ENCODE data around the gene PRKAR1A.

The PRKAR1A gene

DNA sequence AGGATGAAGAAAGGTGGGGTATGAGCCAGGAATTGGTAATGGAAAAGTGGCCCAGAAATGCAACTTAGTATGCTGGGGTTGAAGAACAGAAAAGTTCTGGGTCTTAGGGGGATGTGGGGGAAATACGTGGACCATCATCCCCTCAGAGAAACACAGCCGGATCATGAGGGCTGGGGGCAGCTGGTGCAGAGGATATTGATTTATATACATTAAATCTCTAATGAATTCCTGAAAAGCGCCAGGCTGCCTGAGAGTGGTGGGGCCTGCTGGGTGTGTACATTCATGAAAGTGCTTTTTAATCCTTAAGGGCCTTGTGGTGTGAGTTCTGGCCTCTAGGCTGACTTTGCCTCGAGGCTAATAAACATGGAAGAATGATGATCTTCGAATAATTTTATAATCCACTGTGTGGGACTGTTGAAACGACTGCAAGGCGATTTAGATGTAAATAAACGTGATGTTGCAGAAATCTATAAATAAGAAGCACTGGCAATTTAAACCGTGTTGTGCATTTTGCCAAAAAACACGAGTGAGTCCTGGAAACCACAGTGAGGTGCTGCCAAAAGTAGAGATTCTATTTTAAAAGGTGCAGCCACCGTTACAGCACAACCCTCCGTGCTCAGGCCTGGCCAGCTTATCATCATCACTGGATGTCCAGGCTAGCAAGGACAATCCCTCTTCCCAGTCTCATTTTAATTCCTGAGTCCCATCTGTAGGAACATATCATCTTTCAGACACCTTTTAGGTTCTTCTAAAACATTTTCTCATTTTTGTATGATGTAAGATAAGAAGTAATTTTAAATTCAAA is 32.1 kb downstream of the PRKAR1A start:
- DNase-seq: no peak

GRCh38 chr17:68556551-68556950 is 44.3 kb downstream of the PRKAR1A start:
- no peak for DNase-seq

DNA sequence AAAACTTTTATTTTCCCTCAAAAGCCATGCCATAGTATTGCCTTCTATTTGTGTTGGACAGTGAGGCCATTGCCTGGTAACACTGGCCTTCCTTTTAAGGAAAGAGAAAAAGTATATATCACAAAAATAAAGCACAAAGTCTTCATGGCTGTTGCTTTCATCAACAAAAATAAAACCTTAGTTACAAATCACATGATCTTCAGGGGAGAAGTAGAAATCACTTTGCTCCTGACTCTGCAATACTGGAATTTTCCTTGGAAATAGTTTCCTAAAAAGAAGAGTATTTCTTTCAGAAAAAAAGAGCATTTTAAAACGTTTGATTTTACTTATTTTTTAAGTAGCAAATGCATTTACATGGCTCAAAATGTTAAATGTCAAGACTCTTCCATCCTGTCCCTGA is 47.1 kb downstream of the PRKAR1A start:
- DNase-seq: no peak

GRCh38 chr17:68560966-68561720 is 48.9 kb downstream of the PRKAR1A start:
- no peak for DNase-seq

DNA sequence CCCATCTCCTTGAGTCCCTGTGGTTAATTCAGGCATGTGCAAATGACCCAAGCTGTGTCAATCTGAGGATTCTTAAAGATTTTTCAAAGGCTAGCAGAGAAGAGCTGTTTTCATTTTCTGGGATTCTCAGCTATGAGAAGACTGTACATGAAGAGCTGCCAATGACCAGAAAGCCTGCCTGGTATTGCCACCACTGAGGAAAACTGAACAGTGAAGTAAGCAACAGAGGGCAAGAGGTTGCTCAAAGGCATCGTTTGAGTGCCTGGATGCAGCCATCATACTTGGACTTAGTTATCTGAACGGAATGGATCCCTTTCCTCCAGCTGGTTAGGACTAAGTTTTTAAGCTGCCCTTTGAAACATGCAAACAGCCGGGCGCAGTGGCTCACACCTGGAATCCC is 50.5 kb downstream of the PRKAR1A start:
- DNase-seq: no peak

DNA sequence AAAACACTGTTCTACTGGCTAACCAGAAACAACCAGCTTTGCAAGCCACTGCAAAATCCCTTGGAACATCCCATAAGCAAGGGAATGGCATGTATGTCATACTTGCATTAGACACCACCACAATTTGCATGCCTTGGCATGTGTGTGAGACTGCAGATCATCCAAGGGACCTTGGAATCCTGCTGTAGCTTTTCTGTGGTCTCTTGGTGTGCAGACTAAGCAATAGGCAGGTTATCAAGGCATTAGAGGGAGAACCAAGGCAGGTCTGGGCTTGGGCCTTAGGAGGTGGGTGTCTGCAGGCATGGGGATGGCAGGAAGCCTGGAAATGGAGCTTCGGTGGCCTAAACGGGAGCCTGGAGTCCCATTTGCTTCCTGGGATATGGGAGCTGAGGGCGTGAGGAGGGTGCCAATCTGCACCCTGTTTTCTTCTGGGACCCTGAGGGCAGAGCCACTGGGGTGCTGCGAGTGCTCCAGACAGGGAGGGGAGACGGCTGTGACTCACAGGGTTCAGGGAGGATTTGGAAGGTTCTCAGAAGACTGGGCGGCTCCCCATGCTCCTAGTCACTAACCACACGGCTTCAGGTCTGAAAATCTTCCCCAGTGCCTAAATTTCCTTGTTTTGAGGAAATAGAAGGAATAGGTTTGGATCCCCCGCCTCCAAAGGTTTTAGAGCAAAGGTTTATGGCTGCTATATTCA is 52.3 kb downstream of the PRKAR1A start:
- no peak for DNase-seq

- no peak for DNase-seq
Measured at GRCh38 chr17:68565661-68566441, 53.6 kb downstream of the PRKAR1A start.

GRCh38 chr17:68566442-68566738 is 54.2 kb downstream of the PRKAR1A start:
- no peak for DNase-seq

DNA sequence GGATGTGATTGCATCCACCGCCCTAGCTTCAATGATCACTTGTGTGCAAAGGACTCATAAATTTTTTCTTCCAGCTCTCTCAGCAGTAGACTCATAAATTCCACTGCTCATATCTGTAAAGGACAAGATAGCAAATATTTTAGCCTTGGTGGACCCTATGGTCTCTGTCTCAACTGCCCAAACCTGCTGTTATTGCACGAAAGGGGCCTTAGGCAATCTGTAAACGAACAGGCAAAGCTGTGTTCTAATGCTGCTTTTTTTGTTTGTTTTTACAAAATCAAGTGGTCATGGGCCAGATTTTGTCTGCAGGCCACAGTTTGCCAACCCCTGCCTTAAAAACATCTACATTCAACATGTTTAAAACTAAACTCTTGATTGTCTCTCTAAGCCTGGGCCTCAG is 54.8 kb downstream of the PRKAR1A start:
- DNase-seq: no peak

GRCh38 chr17:68567581-68567980 is 55.4 kb downstream of the PRKAR1A start:
- no peak for DNase-seq

- DNase-seq: no peak
Measured at GRCh38 chr17:68568581-68568980, 56.4 kb downstream of the PRKAR1A start.

DNA sequence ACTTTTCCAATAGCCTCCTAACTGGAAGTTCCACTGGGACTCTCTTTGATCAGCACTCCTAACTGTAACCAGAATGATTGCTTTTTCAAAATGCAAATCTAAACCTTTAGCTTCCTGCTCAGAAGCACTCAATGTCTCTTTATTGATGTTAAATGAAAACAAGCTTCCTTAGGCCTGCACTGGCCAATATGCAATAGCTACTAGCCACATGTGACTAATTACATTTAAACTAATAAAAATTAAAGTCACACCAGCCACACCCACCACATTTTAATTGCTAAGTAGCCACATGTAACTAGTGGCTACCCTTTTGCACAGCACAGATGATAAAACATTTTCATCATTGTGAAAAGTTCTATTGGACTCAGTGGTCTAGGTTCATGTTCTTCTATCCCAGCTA is 57.1 kb downstream of the PRKAR1A start:
- DNase-seq: no peak

DNA sequence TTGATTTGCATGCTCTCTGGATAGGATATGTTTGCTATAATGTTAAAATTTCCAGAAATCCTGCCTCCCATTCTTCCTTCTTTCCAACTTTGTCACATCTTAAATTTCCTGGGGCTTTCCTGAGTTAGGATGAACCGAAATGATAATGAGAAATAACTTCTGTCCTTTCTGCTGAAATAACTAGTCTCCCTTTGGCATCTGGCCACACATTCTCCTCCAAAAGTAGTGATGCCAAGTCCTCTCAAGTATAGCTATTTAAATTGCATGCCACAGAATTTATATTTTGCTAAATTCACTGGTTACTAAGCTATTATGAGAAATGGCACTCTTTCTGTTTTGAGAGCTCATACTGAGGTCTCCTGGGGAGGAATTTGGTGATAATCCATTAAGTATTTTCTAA is 58.3 kb downstream of the PRKAR1A start:
- DNase-seq: no peak

DNA sequence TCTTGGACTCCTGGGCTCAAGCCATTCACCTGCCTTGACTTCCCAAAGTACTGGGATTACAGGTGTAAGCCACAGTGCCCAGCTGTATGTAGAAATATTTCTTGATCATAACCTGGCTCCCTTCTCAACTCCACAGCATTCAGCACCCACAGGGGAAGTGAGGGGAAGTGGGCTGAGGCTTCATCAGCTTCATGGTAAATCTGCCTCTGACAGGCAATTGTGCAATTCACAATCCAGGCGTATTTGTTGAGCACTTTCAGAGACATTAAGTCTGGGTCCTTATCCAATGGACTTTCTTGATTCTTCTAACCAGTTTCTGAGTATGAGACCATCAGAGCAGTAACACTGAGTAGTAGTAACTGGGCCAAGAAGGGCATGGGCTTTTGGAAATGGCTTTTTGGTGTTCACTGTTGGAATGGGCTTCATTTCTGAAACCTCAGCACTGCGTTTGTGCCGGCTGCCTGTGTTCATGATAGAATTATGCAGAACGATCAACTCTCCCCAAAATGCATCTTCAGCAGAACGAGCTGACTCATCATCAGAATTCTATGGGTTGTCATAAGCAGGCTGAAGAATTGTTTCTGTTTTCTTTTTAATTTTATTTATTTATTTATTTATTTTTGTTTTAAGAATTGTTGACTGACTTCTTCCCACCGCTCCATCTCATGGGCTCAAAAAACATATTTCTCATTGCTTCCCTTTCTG is 60.1 kb downstream of the PRKAR1A start:
- DNase-seq: no peak

GRCh38 chr17:68573338-68573737 is 61.1 kb downstream of the PRKAR1A start:
- no peak for DNase-seq

DNA sequence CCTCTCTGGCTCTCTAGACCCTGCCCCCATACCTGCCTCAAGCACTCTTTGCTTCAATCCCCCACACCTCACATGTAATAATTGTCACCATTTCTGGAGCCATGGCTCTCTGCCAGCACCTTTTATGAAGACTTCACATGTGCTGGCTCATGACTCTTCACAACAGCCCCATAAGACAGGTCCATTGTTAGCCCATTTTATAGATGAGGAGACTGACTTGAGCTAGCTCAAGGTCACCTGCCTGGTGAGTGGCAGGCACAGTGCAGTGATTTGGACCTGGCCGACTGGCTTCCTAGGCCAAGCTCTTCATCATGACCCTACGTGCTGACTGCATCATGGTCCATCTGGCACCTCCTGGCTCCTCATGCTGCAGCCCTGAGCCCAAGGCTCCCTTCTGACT is 63.9 kb downstream of the PRKAR1A start:
- no peak for DNase-seq

- DNase-seq: no peak
Measured at GRCh38 chr17:68576811-68577496, 64.7 kb downstream of the PRKAR1A start.

- DNase-seq: no peak
Measured at GRCh38 chr17:68577497-68577821, 65.2 kb downstream of the PRKAR1A start.

DNA sequence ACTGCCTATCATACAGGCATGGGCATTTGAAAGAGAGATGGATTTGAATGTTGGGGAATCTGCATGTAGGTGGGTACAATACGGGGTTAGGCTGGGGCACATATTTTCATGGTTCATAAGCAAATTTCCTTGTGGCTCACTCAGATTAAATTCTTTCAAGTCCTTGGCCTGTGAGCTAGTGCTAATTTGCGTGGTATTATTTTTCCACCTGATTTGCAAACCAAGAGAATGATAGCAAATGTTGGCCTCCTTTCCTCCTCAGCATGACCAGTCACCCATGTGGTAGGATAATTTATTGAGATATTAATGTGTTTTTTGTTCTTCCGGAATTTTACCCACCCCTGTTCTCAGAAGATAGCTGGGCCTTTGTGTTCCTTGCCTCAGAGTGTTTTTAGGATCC is 66.0 kb downstream of the PRKAR1A start:
- DNase-seq: no peak

- DNase-seq: no peak
Measured at GRCh38 chr17:68579194-68579927, 67.1 kb downstream of the PRKAR1A start.

- DNase-seq: no peak
Measured at GRCh38 chr17:68580236-68580770, 68.1 kb downstream of the PRKAR1A start.
